ENCODE measurements around the gene ARHGEF5. TPM values are rescaled to one million over a fixed set of nuclear protein-coding genes. Genes with fewer than 3 reads are reported as not detected.
"Not testable (repeated sequence)": the region's sequence is repeated elsewhere in the genome, so short reads cannot be mapped to it uniquely, and the experiment has no call there.

Gene ARHGEF5
- total and polyA plus RNA-seq, 4 donors: 2.5 to 14.5 (median 9.1) TPM

GRCh38 chr7:144427539-144427938, 72.3 kb downstream of the ARHGEF5 start:
- H3K9me3 ChIP-seq (ENCODE audit: control insufficient read depth, low read length); ATAC-seq (ENCODE audit: low FRiP score); H3K4me3 ChIP-seq (ENCODE audit: low read length in 2 of 2); H3K4me1 ChIP-seq (ENCODE audit: control insufficient read depth in 1 of 2, insufficient read depth in 2 of 2, low read length in 2 of 2); H3K27ac ChIP-seq (ENCODE audit: low read depth in 1 of 2, low read length in 2 of 2); intact Hi-C loops (cut with DNase I); H3K36me3 ChIP-seq (ENCODE audit: control insufficient read depth in 1 of 2, insufficient read depth in 2 of 2, low read length in 1 of 2); DNase-seq; H3K27me3 ChIP-seq (ENCODE audit: control insufficient read depth in 1 of 2, insufficient read depth in 2 of 2, low read length in 1 of 2): not testable (repeated sequence)
- 57 to 59% methylated on average over 2 of the region's 2 CpGs for WGBS, 2 donors

GRCh38 chr7:144428431-144428830, 73.2 kb downstream of the ARHGEF5 start:
- H3K9me3 ChIP-seq (ENCODE audit: control insufficient read depth, low read length): peaks cover 4% of the 10 kb centered on the region
- DNase-seq: no peak
- 75 to 77% methylated on average over 2 of the region's 2 CpGs for WGBS, 2 donors
- no peak overlapping the region for H3K4me3 ChIP-seq (ENCODE audit: low read length in 2 of 2)
- H3K27ac ChIP-seq (ENCODE audit: low read depth in 1 of 2, low read length in 2 of 2): no peak overlapping the region
- no peaks in the 10 kb centered on the region for H3K27me3 ChIP-seq (ENCODE audit: control insufficient read depth in 1 of 2, insufficient read depth in 2 of 2, low read length in 1 of 2)
- no peak for ATAC-seq (ENCODE audit: low FRiP score)
- H3K4me1 ChIP-seq (ENCODE audit: control insufficient read depth in 1 of 2, insufficient read depth in 2 of 2, low read length in 2 of 2): no peaks in the 10 kb centered on the region
- no peaks in the 10 kb centered on the region for H3K36me3 ChIP-seq (ENCODE audit: control insufficient read depth in 1 of 2, insufficient read depth in 2 of 2, low read length in 1 of 2)
- intact Hi-C loops (cut with DNase I): no loop called here

Other genes with a start within 250 kb of the ARHGEF5 start
- gene OR2A2, start 245.8 kb upstream of the ARHGEF5 start, total RNA-seq: not detected
- not detected for gene OR2A2, start 245.8 kb upstream of the ARHGEF5 start, polyA plus RNA-seq
- not detected for gene OR2A14, start 232.2 kb upstream of the ARHGEF5 start, total RNA-seq
- gene OR2A14, start 232.2 kb upstream of the ARHGEF5 start, polyA plus RNA-seq: not detected
- 1 to 10 TPM in 1 of 2 donors, not detected in 1; 4.3 TPM for gene CTAGE4, start 171.9 kb upstream of the ARHGEF5 start, total RNA-seq
- gene CTAGE4, start 171.9 kb upstream of the ARHGEF5 start, polyA plus RNA-seq: 1 to 10 TPM; 1.5 to 2.0 TPM
- 1 to 10 TPM; 4.6 to 9.8 TPM for gene ARHGEF35, start 159.6 kb upstream of the ARHGEF5 start, total RNA-seq
- gene ARHGEF35, start 159.6 kb upstream of the ARHGEF5 start, polyA plus RNA-seq: 10 to 100 TPM in 1 of 2 donors, 1 to 10 TPM in 1; 4.7 to 11.3 TPM
- 1 to 10 TPM in 1 of 2 donors, not detected in 1; 1.3 TPM for gene OR2A42, start 115.8 kb upstream of the ARHGEF5 start, total RNA-seq
- gene OR2A42, start 115.8 kb upstream of the ARHGEF5 start, polyA plus RNA-seq: under 1 TPM; 0.03 to 0.50 TPM
- gene OR2A7, start 90.6 kb upstream of the ARHGEF5 start, total RNA-seq: 1 to 10 TPM; 1.5 to 4.7 TPM
- under 1 TPM in 1 of 2 donors, not detected in 1; 0.67 TPM for gene OR2A7, start 90.6 kb upstream of the ARHGEF5 start, polyA plus RNA-seq
- gene CTAGE8, start 86.1 kb upstream of the ARHGEF5 start, total RNA-seq: 1 to 10 TPM in 1 of 2 donors, under 1 TPM in 1; 0.21 to 1.2 TPM
- not detected for gene CTAGE8, start 86.1 kb upstream of the ARHGEF5 start, polyA plus RNA-seq
- under 1 TPM; 0.16 to 0.39 TPM for gene OR2A1, start 43.0 kb upstream of the ARHGEF5 start, total RNA-seq
- gene OR2A1, start 43.0 kb upstream of the ARHGEF5 start, polyA plus RNA-seq: under 1 TPM; 0.50 to 0.59 TPM
- not detected for gene NOBOX, start 48.3 kb downstream of the ARHGEF5 start, total RNA-seq
- not detected for gene NOBOX, start 48.3 kb downstream of the ARHGEF5 start, polyA plus RNA-seq